Ecto neural progenitor cell (in vitro differentiated cells): Measurements from ENCODE around the gene PLAC1.

Source experiments
- DNase-seq: peaks from one replicate; pipeline ENCODE4 v3.0.0-alpha.2; 2018; ENCODE audit warnings: low spot score

Gene PLAC1

DNA sequence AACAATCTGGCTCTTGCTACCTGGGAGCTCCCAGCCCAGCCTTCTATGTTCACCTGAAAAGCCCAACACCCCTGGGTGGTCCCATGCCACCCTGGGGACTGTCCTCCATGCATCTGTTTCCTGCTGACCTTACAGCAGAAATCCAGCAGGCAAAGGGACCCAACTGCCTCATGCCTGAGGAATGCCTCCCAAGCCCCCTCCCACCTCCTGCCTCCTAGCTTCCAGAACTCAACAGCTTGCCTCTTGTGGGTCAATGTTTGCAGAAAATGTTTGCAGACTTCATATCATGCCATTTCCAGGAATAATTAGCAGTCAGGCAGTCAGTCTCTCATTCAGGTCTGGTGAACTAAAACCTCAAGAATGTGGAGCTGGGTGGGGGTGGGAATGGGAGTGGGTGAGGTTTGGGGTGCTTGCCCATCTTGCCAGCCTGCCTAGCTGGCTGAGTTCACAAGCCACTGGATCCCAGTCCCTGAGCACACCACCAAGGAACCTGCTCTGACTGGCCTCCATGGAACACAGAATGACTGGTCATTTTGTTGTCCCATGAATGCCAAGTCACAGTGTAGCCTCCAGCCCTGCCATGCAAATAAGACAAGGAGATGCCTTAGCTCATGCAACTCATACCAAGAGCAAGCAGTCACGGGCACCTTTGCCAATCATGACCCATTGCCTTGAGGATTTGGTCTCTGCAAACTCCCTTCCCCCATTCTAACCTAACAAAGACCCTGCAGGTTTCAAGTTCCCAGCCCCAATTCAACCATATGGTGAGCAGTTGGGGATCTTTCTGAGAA is 12.1 kb upstream of the PLAC1 start:
- DNase-seq: no peak

DNA sequence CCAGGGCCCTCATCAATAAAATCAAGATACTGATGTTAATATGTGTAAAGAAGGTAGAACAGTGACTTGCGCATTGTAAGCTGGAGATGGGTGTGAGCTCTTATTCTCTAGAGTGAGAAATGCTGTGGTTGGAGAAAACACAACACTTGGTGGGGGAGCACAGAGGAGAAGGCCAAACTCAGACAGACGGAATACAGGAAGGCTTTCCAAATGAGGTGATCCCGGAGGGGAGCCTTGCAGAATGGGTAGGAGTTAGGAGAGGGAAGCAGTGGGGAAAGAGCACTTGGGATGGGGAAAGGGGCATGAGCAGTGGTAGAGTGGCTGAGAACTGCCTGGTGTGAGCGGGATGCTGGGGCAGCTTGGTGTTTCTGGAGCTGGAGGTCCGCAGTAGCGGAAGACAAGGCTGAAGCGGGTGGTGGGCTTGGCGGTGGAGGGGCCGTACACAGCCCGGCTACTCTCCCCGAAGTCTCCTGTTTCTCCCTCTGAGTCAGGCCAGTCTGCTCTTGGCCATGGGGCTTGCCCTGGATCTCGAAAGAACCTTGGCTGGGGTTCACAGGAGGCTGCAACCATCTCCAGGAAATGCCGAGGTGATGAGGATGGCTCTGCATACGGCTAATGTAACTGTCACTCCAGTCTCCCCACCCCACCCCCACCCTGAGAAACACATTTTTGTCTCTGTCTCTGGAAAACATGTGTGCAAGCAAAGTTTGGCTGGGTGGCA is 11.3 kb upstream of the PLAC1 start:
- no peak for DNase-seq

DNA sequence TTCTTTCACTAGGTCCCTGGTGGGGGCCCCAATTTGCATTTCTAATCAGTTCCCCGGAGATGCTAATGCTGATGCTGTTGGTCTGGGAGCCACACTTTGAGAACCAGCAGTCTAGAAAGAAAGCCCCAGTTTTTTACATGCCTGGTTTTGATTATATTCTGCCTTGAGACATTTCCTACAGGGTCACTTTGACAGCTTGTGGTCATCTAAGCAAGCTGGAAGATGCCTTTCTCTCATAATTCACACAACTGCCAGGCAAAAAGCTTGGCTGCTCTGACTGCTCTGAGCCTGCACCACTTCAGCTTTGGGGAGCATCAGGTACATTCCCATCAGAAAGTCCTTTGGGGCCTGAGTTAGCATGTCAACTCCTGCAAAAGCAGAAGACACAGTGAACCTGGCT is 5.9 kb upstream of the PLAC1 start:
- no peak for DNase-seq

DNA sequence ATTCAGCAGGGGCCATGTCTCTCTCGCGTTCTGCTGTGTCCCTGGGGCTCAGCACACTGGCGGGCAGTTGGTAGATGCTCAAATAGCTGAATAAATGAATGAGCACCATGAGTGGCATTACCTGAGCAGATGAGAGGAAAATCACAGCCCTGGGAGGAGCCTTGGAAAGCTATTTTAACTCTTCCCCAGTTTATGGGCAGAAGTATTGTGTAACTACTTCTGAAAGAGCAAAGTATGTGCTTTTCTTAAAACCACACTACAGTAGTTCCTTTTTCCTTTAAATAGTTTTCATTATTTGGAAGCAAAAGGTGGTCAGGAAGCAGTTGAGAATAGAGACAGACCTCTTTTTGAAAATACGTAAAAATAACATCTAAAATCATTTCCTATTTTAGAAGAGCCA is 3.0 kb upstream of the PLAC1 start:
- no peak for DNase-seq

DNA sequence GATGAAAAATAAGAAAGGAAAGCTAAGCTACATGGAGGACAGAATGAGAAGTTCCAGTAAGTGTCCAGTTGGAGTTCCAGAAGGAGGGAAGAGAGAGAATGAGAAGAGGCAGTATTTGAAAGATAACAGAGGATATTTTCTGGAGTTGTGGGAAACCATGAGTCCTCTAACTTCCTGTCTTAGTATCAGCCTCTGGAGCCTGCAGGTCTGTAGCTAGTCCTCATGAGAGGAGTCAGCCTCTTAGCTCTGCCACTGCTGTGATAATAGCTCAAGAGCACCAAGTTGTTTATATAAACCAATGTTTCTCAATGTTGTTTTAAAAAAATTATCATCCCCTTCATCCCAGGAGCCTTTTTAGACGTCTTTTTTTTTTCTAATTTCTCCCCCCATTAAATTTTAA is 2.4 kb upstream of the PLAC1 start:
- no peak for DNase-seq

DNA sequence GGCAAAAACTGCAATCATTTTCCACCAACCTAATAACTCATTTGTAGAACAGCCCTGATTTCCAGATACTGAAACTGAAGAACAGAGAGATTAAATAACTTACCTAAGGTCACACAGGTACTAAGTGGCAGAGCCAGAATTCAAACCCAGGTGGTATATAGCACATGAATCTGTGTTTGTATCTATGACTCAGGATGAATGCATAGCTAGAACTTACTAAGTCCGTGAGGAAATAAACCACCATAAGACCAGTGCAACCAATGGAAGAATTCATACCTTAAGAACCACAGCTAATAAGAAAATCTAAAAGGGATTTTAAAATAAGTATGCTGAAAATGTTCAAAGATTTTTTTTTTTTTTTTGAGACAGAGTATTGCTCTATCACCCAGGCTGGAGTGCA is 1.5 kb upstream of the PLAC1 start:
- DNase-seq: no peak

DNA sequence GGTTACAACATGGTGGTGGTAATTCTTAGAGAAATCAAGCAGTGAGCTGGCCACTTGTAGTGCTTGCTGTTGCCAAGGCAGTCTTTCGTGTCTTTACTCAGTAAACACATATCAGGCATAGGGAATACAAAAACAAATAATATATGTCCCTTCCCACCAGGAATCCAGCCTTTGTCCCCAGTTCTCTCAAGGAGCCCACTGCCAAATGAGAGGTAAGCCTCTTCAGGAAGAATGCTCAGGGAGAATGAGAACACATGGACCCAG is 421 bp upstream of the PLAC1 start:
- DNase-seq: no peak

DNA sequence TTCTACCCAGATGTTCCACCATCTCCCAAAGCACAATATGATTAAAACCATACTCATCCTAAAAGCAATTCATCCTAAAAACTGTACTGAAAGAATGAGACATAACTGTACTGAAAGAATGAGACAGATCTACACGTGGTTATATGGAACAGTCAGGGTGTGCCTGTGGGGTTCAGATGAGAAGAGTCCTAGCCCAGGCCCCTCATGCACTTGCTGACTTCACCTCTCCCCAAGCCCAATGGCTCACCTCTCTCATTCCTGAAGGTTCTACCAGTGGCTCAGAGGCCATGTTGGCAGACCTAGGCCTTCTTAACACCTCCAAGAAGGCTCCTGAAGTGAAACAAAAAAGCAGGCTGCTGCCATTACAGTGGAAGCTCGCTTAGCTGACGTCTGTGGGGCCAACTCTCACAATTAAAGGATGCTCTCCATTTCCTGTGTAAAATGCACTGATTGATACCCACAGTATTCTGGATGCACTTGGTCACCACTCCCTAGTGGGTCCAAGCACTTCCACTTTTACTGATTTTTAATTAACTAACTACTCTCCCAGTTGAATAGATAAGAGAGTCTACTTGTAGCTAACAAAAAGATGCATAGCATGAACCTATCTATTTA is 3.8 kb downstream of the PLAC1 start:
- no peak for DNase-seq

DNA sequence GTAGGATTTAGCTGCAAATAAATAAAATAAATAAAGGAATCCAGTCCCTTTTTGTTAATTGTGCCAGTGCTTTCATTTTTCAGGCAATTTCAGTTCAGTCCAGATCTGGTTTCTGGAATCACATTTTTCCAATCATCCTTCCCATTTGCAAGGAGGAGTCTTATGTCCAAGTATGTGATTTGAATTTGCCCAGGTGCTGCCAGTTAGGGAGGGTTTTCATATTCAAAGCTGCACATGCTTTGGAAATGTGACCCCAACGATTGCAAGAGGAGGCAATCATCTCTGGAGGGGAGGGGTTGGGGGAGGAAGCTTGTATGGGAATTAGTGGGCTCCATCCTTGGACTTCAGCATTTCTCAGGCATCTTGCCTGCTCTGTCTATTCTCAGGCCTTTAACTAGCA is 4.4 kb downstream of the PLAC1 start:
- DNase-seq: no peak

DNA sequence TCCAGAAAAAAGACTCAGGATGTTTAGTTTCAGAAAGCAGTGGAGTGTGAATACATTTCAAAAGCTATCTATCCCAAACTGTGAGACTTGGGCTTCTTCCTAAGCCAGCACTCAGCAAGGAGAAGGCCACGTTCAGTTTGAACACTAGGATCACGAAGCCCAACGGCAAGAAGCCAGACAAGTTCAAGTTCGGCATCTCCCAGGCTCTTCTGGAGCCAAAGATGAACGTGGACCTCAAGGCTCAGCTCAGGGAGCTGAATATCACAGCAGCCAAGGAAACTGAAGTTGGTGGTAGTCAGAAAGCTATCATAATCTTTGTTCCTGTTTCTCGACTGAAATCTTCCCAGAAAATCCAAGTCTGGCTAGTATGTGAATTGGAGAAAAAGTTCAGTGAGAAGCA is 7.6 kb downstream of the PLAC1 start:
- no peak for DNase-seq

DNA sequence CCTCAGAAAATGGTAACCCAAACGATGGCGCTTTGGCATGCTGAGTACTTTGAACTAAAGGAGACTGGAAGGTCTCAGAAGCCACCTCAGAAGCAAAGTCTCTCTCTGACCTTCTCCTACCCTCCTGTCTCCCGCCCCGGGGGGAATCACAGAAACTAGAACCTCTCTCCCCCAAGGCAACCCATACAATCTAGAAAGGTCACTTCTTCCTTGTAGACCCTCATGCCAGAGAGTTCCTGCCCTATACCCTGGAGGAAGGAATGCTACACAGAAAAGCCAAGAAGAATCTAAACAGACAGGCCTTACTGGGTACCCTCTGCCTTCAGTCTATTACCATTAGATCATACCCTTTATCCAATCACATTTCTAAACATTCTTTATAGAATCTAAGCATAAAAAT is 8.5 kb downstream of the PLAC1 start:
- no peak for DNase-seq

DNA sequence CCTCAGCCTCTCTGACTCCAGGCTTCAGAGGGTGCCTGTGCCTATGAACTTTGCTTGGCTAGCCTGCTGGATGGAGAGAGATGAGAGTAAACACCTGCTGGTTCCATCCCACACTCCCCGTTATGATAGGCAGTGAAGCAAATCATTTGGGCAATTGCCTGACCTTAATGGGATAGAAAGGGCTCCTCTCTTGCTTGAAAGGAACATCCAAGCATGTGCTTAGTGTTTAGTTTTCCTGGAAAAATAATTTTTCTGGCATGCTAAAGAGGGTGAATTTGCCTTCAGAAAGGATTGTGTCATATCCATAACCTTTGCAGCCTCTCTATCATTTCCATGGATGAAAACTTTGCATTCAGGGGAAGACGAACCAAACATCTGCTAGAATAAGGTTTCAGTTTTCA is 10.8 kb downstream of the PLAC1 start:
- no peak for DNase-seq

DNA sequence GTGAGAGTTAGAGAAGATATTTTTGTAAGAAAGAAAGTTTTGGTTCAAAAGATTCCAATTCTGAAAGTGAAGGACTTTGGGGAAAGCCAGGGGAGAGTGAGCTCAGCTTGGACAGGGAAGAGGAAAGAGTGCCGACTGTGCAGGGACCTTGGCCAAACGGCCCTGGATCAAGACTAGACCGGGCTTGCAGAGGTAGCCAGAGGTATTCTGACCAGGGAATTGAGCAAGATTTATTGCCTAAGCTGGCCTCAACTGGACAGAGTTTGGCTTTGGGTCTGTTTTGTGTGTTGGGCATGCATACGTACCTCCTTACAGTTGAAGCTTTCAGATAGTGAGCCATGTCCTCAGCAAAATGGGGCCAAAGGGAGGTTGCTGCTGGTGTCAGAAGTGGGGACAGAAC is 11.6 kb downstream of the PLAC1 start:
- no peak for DNase-seq

DNA sequence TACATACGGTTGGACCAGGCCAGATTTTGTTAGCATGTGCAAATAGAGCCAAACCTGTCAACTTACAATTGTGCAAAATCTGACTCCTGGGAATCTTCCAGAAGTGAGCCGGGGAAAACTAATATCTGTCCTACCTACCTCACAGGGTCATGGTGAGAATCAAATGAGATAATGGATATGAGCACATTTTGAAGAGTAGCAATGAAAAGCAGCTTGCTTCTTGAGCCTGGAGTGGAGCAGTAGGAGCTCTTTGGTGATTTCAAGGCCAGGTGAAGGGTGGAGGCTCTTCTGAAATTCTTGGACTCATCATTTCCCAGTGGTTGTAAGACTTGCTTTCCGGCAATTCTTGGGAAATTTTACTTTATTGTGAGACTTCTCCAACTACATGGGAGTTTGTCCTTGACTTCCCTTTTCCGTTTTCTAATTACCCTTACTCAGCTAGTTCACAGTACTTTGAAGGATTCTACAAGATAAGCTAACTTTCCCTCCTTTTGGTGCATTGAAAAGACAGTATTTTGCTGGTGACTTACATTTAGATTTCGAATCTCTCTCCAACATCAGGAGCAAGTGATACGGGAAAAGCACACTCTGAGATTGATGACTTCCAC is 12.2 kb downstream of the PLAC1 start:
- no peak for DNase-seq

DNA sequence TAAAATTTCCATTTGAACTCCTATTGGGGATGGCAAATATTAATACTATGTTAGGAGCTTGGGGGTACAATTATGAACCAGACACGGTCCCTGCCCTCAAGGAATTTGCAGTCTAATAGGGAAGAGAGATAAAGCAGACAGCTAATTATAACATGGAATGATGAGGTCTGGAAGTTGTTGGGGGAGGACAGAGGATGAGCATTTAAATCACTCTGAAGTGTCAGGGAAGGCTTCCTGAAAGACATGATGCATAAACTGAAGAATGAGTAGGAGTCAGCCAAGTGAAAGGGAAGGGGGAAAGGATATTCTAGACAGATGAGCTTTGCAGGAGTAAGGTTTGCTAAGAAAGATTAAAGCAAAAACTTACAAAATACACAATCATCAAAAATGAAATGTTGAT is 15.9 kb downstream of the PLAC1 start:
- DNase-seq: no peak

DNA sequence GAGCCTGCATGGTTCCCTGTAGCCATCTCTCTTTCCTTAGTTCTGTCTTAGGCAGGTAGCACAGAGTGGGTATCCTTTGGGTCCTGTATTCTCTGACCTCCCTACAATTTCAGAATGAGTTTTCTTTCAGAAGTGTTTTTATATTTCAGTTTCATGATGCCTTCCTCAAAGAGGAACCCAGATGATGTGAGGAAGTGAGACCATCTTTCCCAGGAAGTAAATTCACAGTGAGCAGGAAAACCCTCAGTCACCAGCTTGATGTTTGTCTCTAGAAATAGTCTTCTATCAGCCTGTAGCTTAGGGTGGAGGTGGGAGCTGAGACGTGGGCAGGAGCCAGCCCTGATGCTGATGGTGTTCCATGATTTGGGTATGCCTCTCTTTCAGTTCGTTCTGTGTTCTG is 16.9 kb downstream of the PLAC1 start:
- DNase-seq: no peak

DNA sequence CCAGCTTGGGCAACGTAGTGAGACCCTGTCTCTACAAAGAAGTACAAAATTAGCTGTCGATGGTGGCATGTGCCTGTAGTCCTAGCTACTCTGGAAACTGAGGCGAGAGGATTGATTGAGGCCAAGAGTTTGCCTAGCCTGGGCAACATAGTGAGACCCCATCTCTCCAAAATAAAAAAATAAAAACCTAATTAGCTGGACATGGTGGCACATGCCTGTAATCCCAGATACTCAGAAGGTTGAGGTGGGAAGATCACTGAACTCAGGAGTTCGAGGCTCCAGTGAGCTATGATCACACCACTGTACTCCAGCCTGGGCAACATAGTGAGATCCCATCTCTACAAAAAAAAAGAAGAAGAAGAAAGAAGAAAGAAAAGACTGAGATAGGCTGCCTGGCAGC is 17.4 kb downstream of the PLAC1 start:
- DNase-seq: no peak

DNA sequence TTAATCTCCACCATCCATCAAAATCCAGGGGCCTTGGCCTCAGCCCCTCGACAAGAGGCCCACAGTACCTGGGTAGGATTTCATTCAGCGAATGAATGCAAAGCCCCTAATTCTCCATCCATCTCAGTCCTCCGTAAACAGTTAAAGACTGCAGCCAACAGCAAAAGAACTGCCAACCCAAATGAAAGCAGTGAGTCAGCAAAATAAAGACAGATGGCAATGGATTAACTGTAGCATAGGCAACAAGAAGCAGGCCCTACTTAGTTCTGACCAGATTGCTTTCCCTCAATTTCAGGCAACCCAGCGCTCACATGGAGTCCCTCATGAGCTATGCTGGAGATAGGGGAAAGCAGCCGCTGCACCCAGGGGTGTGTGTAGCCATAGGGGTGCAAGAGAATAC is 21.4 kb downstream of the PLAC1 start:
- no peak for DNase-seq

DNA sequence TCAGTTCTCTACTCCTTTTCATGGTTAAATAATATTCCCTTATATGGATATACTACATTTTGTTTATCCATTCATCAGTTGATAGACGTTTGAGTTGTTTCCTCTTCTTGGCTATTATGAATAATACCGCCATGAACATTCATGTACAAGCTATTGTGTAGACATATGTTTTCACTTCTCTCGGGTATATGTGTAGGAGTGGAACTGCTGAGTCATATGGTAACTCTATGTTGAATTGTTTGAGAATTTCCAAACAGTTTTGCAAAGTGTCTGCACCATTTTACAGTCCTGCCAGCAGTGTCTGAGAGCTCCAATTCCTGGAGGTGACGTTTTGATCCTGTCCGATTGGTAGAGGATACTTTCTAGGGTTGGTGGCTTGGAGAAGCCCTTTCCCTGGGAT is 23.6 kb downstream of the PLAC1 start:
- DNase-seq: no peak

DNA sequence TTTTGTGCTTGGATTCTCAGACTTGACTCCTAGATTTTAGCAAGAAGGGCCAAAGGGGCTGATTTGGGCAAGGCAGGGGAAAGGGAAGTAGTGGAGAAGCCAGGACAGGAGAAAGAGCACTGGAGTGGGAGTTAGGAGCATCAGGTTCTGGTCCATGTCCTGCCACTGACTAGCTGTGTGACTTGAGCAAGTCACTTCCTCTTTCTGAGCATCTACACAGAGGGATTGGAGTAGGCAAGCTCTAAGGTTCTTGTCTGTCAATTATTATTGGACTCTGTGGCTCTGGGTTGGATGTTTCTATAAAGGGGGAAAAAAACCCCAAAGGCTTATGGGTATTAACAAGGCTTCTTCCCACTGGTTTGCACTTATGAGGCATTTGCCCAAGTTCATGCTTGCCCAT is 24.4 kb downstream of the PLAC1 start:
- DNase-seq: no peak

DNA sequence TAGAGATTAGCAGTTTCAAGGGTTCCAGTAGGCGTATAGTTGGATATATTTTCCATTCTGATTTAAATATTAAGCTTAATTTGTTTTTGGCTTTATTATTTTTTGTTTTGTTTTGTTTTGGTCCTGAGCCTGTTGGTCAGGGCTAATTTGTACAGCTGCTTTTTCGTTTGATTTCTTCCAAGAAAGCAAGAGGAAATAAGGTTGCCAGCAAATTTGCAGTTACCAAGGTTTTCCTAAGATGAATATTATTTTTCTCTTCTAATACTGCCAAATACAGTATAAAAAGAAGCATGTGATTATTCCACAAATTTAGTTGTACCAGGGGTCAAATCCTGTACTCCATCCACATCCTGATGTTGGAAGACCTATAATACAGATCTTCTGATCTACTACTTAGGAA is 24.9 kb downstream of the PLAC1 start:
- DNase-seq: no peak

DNA sequence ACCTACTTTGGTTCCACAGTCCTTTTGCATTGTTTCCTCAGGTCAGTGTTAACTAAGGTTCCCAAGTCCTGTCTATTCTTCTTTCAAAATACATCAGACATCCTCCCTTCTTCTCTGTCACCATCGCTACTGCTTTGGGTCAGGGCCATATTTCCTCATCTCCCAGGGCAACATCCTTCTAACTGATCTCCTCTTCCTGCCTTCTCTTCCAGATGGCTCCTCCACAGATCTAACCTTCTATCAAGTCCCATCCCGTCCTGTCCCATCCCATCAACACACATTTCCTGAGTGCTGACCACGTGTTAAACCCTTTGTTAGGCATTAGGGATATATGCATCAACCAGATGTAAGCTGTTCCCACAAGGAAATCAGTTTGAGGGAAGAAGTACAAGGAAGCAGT is 25.9 kb downstream of the PLAC1 start:
- DNase-seq: no peak
